ENCODE results near the gene STAG3.
"Not testable (repeated sequence)": the region's sequence is repeated elsewhere in the genome, so short reads cannot be mapped to it uniquely, and the experiment has no call there.

STAG3 gene

GRCh38 chr7:100222445-100223132 is 44.9 kb downstream of the STAG3 start:
- Mint-ChIP-seq H3K27me3 (no peaks in the 10 kb centered on the region), H3K9me3 (no peaks in the 10 kb centered on the region), H3K27ac (peak overlapping the region; percentile 97), H3K36me3 (ENCODE audit: low read depth) (peaks cover 72% of the 10 kb centered on the region), H3K4me3 (peak overlapping the region; percentile 94), H3K4me1 (ENCODE audit: low read depth) (peaks cover 58% of the 10 kb centered on the region)
- DNase-seq = no peak

GRCh38 chr7:100223376-100223927 is 45.7 kb downstream of the STAG3 start:
- peaks cover 57% of the 10 kb centered on the region for H3K4me1 Mint-ChIP-seq (ENCODE audit: low read depth)
- DNase-seq, H3K9me3 Mint-ChIP-seq, H3K27me3 Mint-ChIP-seq: not testable (repeated sequence)
- H3K27ac Mint-ChIP-seq = peak overlapping the region; percentile 97
- H3K36me3 Mint-ChIP-seq (ENCODE audit: low read depth) = peaks cover 76% of the 10 kb centered on the region
- peak overlapping the region; percentile 94 for H3K4me3 Mint-ChIP-seq

- H3K36me3 Mint-ChIP-seq (ENCODE audit: low read depth) = peaks cover 73% of the 10 kb centered on the region
- not testable (repeated sequence) for DNase-seq, H3K9me3 Mint-ChIP-seq
Measured at GRCh38 chr7:100224891-100225290, 47.2 kb downstream of the STAG3 start.

GRCh38 chr7:100234660-100235317 is 57.1 kb downstream of the STAG3 start:
- H3K27me3 Mint-ChIP-seq, H3K4me3 Mint-ChIP-seq, H3K9me3 Mint-ChIP-seq, DNase-seq: not testable (repeated sequence)
- peaks cover 17% of the 10 kb centered on the region for H3K4me1 Mint-ChIP-seq (ENCODE audit: low read depth)
- H3K27ac Mint-ChIP-seq = peak overlapping the region; percentile 19
- H3K36me3 Mint-ChIP-seq (ENCODE audit: low read depth) = peaks cover 36% of the 10 kb centered on the region

More at GRCh38 chr7:100224891-100225290, 47.2 kb downstream of the STAG3 start:
- Mint-ChIP-seq H3K27ac (peak overlapping the region; percentile 97), H3K4me1 (ENCODE audit: low read depth) (peaks cover 48% of the 10 kb centered on the region)
- not testable (repeated sequence) for H3K27me3 Mint-ChIP-seq, H3K4me3 Mint-ChIP-seq

GRCh38 chr7:100239975-100240374 is 62.3 kb downstream of the STAG3 start:
- H3K9me3 Mint-ChIP-seq; DNase-seq; H3K27me3 Mint-ChIP-seq; H3K4me3 Mint-ChIP-seq; H3K36me3 Mint-ChIP-seq (ENCODE audit: low read depth): not testable (repeated sequence)
- H3K27ac Mint-ChIP-seq = peak overlapping the region; percentile 19
- H3K4me1 Mint-ChIP-seq (ENCODE audit: low read depth) = peaks cover 30% of the 10 kb centered on the region

GRCh38 chr7:100243385-100243784 is 65.7 kb downstream of the STAG3 start:
- H3K36me3 Mint-ChIP-seq (ENCODE audit: low read depth); H3K9me3 Mint-ChIP-seq; H3K27me3 Mint-ChIP-seq: not testable (repeated sequence)
- Mint-ChIP-seq H3K4me3 (peak overlapping the region; percentile 49), H3K27ac (peak overlapping the region; percentile 88), H3K4me1 (ENCODE audit: low read depth) (peaks cover 33% of the 10 kb centered on the region)
- peak; percentile 69 for DNase-seq

- Mint-ChIP-seq H3K27ac (peak overlapping the region; percentile 7), H3K4me1 (ENCODE audit: low read depth) (peaks cover 24% of the 10 kb centered on the region)
- not testable (repeated sequence) for H3K36me3 Mint-ChIP-seq (ENCODE audit: low read depth); H3K9me3 Mint-ChIP-seq; H3K27me3 Mint-ChIP-seq; DNase-seq; H3K4me3 Mint-ChIP-seq
Measured at GRCh38 chr7:100244988-100245605, 67.4 kb downstream of the STAG3 start.

- H3K27ac Mint-ChIP-seq; H3K9me3 Mint-ChIP-seq; H3K27me3 Mint-ChIP-seq; H3K4me3 Mint-ChIP-seq; DNase-seq; H3K36me3 Mint-ChIP-seq (ENCODE audit: low read depth): not testable (repeated sequence)
- peaks cover 22% of the 10 kb centered on the region for H3K4me1 Mint-ChIP-seq (ENCODE audit: low read depth)
Measured at GRCh38 chr7:100246121-100246864, 68.6 kb downstream of the STAG3 start.

GRCh38 chr7:100246865-100247137 is 69.1 kb downstream of the STAG3 start:
- H3K27me3 Mint-ChIP-seq = not testable (repeated sequence)

GRCh38 chr7:100247152-100247757 is 69.5 kb downstream of the STAG3 start:
- Mint-ChIP-seq H3K36me3 (ENCODE audit: low read depth) (no peaks in the 10 kb centered on the region), H3K27ac (no peak overlapping the region)
- DNase-seq = no peak

More at GRCh38 chr7:100246865-100247137, 69.1 kb downstream of the STAG3 start:
- not testable (repeated sequence) for H3K36me3 Mint-ChIP-seq (ENCODE audit: low read depth); H3K27ac Mint-ChIP-seq; H3K9me3 Mint-ChIP-seq; DNase-seq; H3K4me3 Mint-ChIP-seq
- peaks cover 22% of the 10 kb centered on the region for H3K4me1 Mint-ChIP-seq (ENCODE audit: low read depth)

GRCh38 chr7:100248483-100248882 is 70.8 kb downstream of the STAG3 start:
- Mint-ChIP-seq H3K27me3 (no peaks in the 10 kb centered on the region), H3K9me3 (no peaks in the 10 kb centered on the region), H3K4me1 (ENCODE audit: low read depth) (peaks cover 11% of the 10 kb centered on the region), H3K27ac (peak overlapping the region; percentile 56), H3K36me3 (ENCODE audit: low read depth) (no peaks in the 10 kb centered on the region), H3K4me3 (no peak overlapping the region)
- no peak for DNase-seq

More at GRCh38 chr7:100247152-100247757, 69.5 kb downstream of the STAG3 start:
- Mint-ChIP-seq H3K9me3 (no peaks in the 10 kb centered on the region), H3K4me3 (no peak overlapping the region), H3K4me1 (ENCODE audit: low read depth) (peaks cover 22% of the 10 kb centered on the region), H3K27me3 (no peaks in the 10 kb centered on the region)

GRCh38 chr7:100257017-100257416 is 79.3 kb downstream of the STAG3 start:
- DNase-seq = no peak
- H3K36me3 Mint-ChIP-seq (ENCODE audit: low read depth) = no peaks in the 10 kb centered on the region
- H3K9me3 Mint-ChIP-seq = no peaks in the 10 kb centered on the region
- no peak overlapping the region for H3K27ac Mint-ChIP-seq
- no peaks in the 10 kb centered on the region for H3K4me1 Mint-ChIP-seq (ENCODE audit: low read depth)
- H3K27me3 Mint-ChIP-seq = no peaks in the 10 kb centered on the region
- no peak overlapping the region for H3K4me3 Mint-ChIP-seq

GRCh38 chr7:100259984-100260383 is 82.3 kb downstream of the STAG3 start:
- not testable (repeated sequence) for H3K36me3 Mint-ChIP-seq (ENCODE audit: low read depth); H3K4me3 Mint-ChIP-seq; H3K4me1 Mint-ChIP-seq (ENCODE audit: low read depth); H3K27me3 Mint-ChIP-seq; DNase-seq; H3K9me3 Mint-ChIP-seq; H3K27ac Mint-ChIP-seq

- DNase-seq; H3K27me3 Mint-ChIP-seq; H3K9me3 Mint-ChIP-seq; H3K27ac Mint-ChIP-seq; H3K36me3 Mint-ChIP-seq (ENCODE audit: low read depth); H3K4me1 Mint-ChIP-seq (ENCODE audit: low read depth); H3K4me3 Mint-ChIP-seq: not testable (repeated sequence)
Measured at GRCh38 chr7:100262896-100263295, 85.2 kb downstream of the STAG3 start.

Measured in activated T-cell treated with anti-CD3 and anti-CD28 coated beads, Interleukin-2, amount 50 U/mL, for 24 hours (primary cell).